OCI-LY7 (cell line): ENCODE results near the gene ZMYND8. TPM values are rescaled to one million over a fixed set of nuclear protein-coding genes. Genes with fewer than 3 reads are reported as not detected.
"Not testable (repeated sequence)": the region's sequence is repeated elsewhere in the genome, so short reads cannot be mapped to it uniquely, and the experiment has no call there.

ENCODE experiments used
- BruUV-seq: library from RNA; stranded (reverse); fragments of 400-500 nt; replicated peaks from 2 replicates; lab custom pipeline; 2021; lab: Mats Ljungman, UMichigan
- CTCF ChIA-PET: fragments of 300-600 bp; sonication (Branson Sonifier 250); formaldehyde crosslinking; loops from one replicate; lab custom pipeline; 2022; ENCODE audit warnings: antibody characterized with exemption; ENCODE audit not compliant: unreplicated experiment; lab: Charles Lee
- POLR2A ChIA-PET: fragments of 300-600 bp; sonication (Branson Sonifier 250); formaldehyde crosslinking; loops from one replicate; lab custom pipeline; 2022; ENCODE audit warnings: antibody characterized with exemption; lab: Charles Lee
- DNase-seq: peaks from one replicate; pipeline ENCODE4 v3.0.0-alpha.2; 2015; ENCODE audit warnings: low spot score
- H2AFZ ChIP-seq: fragments of 200-600 bp; sonication (generic), shearing (Covaris generic); 2 replicates; pipeline ENCODE4 v1.6.1; 2014; ENCODE audit warnings: mild to moderate bottlenecking, antibody characterized with exemption, low read length, moderate library complexity
- H3K27ac ChIP-seq: fragments of 200-600 bp; sonication (generic); 2 replicates; pipeline ENCODE4 v1.5.1; 2014; ENCODE audit warnings: mixed run types, low read depth, mild to moderate bottlenecking, moderate library complexity, low read length, inconsistent platforms; ENCODE audit not compliant: poor library complexity, severe bottlenecking
- H3K36me3 ChIP-seq: fragments of 200-600 bp; sonication (generic); 2 replicates; pipeline ENCODE4 v1.6.1; 2014; ENCODE audit warnings: mild to moderate bottlenecking, antibody characterized with exemption, low read length, moderate library complexity, mixed read lengths; ENCODE audit not compliant: insufficient read depth
- H3K4me1 ChIP-seq: fragments of 200-600 bp; sonication (generic); 2 replicates; pipeline ENCODE4 v1.5.1; 2014; ENCODE audit warnings: mild to moderate bottlenecking, low read length; ENCODE audit not compliant: insufficient read depth, poor library complexity, severe bottlenecking
- H3K4me2 ChIP-seq: fragments of 200-600 bp; sonication (generic); 2 replicates; pipeline ENCODE4 v1.6.1; 2014; ENCODE audit warnings: mild to moderate bottlenecking, low read length
- H3K4me3 ChIP-seq: fragments of 200-600 bp; sonication (generic); 2 replicates; pipeline ENCODE4 v1.5.1; 2014; ENCODE audit warnings: mild to moderate bottlenecking, low read depth, low read length; ENCODE audit not compliant: poor library complexity, severe bottlenecking
- H3K79me2 ChIP-seq: fragments of 200-600 bp; sonication (generic); 2 replicates; pipeline ENCODE4 v1.6.1; 2016; ENCODE audit warnings: low read depth, mild to moderate bottlenecking, low read length, moderate library complexity, mixed read lengths; ENCODE audit not compliant: insufficient read depth
- H3K9me2 ChIP-seq: fragments of 200-600 bp; sonication (generic); 2 replicates; pipeline ENCODE4 v1.6.1; 2016; ENCODE audit warnings: mild to moderate bottlenecking, low read length, mixed read lengths; ENCODE audit not compliant: insufficient read depth
- H3K9me3 ChIP-seq: fragments of 200-600 bp; sonication (generic); 2 replicates; pipeline ENCODE4 v1.6.1; 2014; ENCODE audit warnings: mild to moderate bottlenecking, mixed run types, low read length, mixed read lengths
- H4K20me1 ChIP-seq: fragments of 200-600 bp; sonication (generic); 2 replicates; pipeline ENCODE4 v1.6.1; 2014; ENCODE audit warnings: mild to moderate bottlenecking, antibody characterized with exemption, low read length, moderate library complexity, mixed read lengths; ENCODE audit not compliant: insufficient read depth
- EZH2phosphoT487 ChIP-seq: fragments of 200-600 bp; sonication (generic); IDR thresholded peaks from 2 replicates; pipeline ENCODE4 v1.6.1; 2018; ENCODE audit warnings: low read depth, borderline replicate concordance, mild to moderate bottlenecking, mixed run types, antibody characterized with exemption, low read length, moderate library complexity, mixed read lengths
- intact Hi-C: fragments of 100-400 bp; cut with micrococcal nuclease; formaldehyde crosslinking; loops from one replicate; pipeline ENCODE4 v1.10.0; 2022; ENCODE audit not compliant: unreplicated experiment
- total RNA-seq, 2 experiments: library from RNA; depleted of rRNA in 1 of 2; stranded (reverse); fragments of >200 nt in 1 of 2; shearing (Covaris generic) in 1 of 2; gene quantifications; 2 replicates each; pipeline ENCODE4 v1.2.3, GENCODE V29; 2014 to 2022
- TF ChIP-seq, protein P1 (sequence below): fragments of 200-600 bp; sonication (generic); conservative IDR thresholded peaks from 2 replicates; pipeline ENCODE4 v1.5.1; 2014; ENCODE audit warnings: mild to moderate bottlenecking, antibody characterized with exemption, low read length, moderate library complexity, mixed read lengths

ZMYND8 gene
- total RNA-seq, 2 experiments from 2014 or later, result 30.4 to 69.1 TPM

DNA sequence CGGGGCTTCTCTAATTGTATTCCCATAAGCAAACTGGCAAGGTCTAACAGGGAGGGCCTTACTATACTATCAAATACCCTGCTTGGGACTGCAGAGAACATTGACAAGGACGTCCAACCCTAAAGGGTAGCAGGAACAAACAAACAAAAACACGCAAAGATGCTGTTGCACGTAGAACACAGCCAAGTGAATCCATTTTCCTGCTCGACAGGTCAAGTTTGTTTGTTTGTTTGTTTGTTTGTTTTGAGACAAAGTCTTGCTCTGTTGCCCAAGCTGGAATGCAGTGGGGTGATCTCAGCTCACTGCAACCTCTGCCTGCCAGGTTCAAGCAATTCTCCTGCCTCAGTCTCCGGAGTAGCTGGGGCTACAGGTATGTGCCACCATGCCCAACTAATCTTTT lies 91.3 kb downstream of the ZMYND8 start:
- H3K79me2 ChIP-seq, result peaks cover 75% of the 10 kb centered on the region
- ChIA-PET CTCF (interaction anchor here (0.5 kb wide), 1 partner anchor 87 kb away, joined by 3 read pairs; no protein-coding TSS in a partner anchor), POLR2A (interaction anchor here (0.5 kb wide), 1 partner anchor 1669 kb away, joined by 3 read pairs; no protein-coding TSS in a partner anchor)
- H4K20me1 ChIP-seq, result no peaks in the 10 kb centered on the region
- H3K9me2 ChIP-seq, result no peaks in the 10 kb centered on the region
- peaks cover 92% of the 10 kb centered on the region for H3K4me1 ChIP-seq
- no peak overlapping the region for H3K4me3 ChIP-seq
- intact Hi-C loops, result no loop called here
- H3K4me2 ChIP-seq, result no peak overlapping the region
- no peak overlapping the region for H2AFZ ChIP-seq
- H3K9me3 ChIP-seq, result no peaks in the 10 kb centered on the region
- DNase-seq, result no peak
- H3K27ac ChIP-seq, result peak overlapping the region; percentile 33
- no TSS peak for BruUV-seq
- peaks cover 81% of the 10 kb centered on the region for H3K36me3 ChIP-seq
- TF ChIP-seq, protein P1, sequence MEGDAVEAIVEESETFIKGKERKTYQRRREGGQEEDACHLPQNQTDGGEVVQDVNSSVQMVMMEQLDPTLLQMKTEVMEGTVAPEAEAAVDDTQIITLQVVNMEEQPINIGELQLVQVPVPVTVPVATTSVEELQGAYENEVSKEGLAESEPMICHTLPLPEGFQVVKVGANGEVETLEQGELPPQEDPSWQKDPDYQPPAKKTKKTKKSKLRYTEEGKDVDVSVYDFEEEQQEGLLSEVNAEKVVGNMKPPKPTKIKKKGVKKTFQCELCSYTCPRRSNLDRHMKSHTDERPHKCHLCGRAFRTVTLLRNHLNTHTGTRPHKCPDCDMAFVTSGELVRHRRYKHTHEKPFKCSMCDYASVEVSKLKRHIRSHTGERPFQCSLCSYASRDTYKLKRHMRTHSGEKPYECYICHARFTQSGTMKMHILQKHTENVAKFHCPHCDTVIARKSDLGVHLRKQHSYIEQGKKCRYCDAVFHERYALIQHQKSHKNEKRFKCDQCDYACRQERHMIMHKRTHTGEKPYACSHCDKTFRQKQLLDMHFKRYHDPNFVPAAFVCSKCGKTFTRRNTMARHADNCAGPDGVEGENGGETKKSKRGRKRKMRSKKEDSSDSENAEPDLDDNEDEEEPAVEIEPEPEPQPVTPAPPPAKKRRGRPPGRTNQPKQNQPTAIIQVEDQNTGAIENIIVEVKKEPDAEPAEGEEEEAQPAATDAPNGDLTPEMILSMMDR, result no peak
- no peak for TF ChIP-seq EZH2phosphoT487

DNA sequence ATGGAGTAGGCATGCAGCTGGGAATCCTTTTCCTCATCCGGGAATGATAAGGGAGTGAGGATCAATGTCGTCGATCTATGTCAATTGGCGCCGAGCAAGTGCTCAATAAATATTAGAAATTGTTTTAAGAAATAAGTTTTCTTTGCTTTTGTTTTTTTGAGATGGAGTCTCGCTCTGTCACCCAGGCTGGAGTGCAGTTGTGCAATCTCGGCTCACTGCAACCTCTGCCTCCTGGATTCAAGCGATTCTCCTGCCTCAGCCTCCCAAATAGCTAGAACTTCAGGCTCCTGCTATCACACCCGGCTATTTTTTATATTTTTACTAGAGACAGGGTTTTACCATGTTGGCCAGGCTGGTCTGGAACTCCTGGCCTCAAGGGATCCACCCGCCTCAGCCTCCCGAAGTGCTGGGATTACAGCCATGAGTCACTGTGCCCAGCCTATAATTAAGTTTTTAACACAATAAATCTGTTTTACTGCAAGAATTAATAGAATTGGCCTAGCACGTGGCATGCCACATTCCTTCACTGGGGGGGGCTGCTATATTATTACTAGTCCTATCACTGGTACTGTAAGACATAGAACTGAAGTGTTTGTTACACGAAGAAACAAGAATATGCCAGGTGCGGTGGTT lies 92.2 kb downstream of the ZMYND8 start:
- intact Hi-C loops, CTCF ChIA-PET, H2AFZ ChIP-seq, BruUV-seq, DNase-seq, H3K9me2 ChIP-seq, H4K20me1 ChIP-seq, H3K9me3 ChIP-seq: not testable (repeated sequence)
- Histone ChIP-seq H3K4me3 (peak overlapping the region; percentile 62), H3K4me1 (peaks cover 95% of the 10 kb centered on the region), H3K4me2 (peak overlapping the region; percentile 96), H3K79me2 (peaks cover 75% of the 10 kb centered on the region), H3K27ac (peak overlapping the region; percentile 99), H3K36me3 (peaks cover 82% of the 10 kb centered on the region)
- POLR2A ChIA-PET, result interaction anchor here (0.8 to 2.8 kb wide), 2 partner anchors 9 to 149 kb away, joined by 3 to 15 read pairs; no protein-coding TSS in a partner anchor

DNA sequence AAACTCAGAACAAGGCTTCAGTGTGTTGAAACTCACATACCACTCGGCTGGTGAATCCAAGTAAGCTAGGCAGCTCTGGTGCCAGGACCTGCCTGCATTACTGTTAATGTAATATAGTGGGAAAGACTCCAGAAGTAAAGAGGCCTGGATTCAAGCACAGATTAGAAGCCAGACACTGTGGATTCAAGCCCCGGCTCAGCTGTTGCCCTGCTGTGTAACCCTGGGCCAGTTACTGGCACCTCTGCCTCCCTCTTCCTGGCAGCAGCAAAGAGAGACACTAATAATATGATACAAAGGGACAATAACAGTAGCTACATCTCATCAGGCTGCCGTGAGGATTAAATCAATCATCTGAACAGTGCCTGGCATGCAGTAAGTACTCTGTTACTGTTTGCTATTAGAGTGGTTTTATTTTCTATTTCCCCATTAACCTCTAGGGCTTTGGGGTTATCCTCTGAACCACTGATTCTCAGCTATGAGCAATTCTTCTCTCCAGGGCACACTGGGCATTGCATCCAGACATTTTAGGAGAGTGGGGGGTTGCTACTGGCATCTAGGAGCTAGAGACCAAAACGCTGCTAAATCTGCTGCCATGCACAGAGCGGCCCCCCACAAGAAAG lies 92.9 kb downstream of the ZMYND8 start:
- H3K4me1 ChIP-seq, result peaks cover 95% of the 10 kb centered on the region
- POLR2A ChIA-PET, result interaction anchor here (0.6 to 2.8 kb wide), 3 partner anchors 10 to 149 kb away, joined by 3 to 15 read pairs (median 7); no protein-coding TSS in a partner anchor

More for the DNA sequence above, 92.9 kb downstream of the ZMYND8 start:
- no TSS peak for BruUV-seq
- TF ChIP-seq, protein P1, result no peak
- peak overlapping the region; percentile 99 for H3K27ac ChIP-seq
- no peaks in the 10 kb centered on the region for H3K9me2 ChIP-seq
- H4K20me1 ChIP-seq, result no peaks in the 10 kb centered on the region
- H3K9me3 ChIP-seq, result no peaks in the 10 kb centered on the region
- intact Hi-C loops, result loop anchor here (2.0 kb wide), 1 partner anchor 93 kb away; the partner anchor contains the start of gene ZMYND8
- CTCF ChIA-PET, result interaction anchor here (2.6 kb wide), 1 partner anchor 8 kb away, joined by 11 read pairs; no protein-coding TSS in a partner anchor
- H3K4me2 ChIP-seq, result peak overlapping the region; percentile 96
- H2AFZ ChIP-seq, result no peak overlapping the region
- peak; percentile 30 for DNase-seq
- peak overlapping the region; percentile 62 for H3K4me3 ChIP-seq
- H3K36me3 ChIP-seq, result peaks cover 82% of the 10 kb centered on the region
- H3K79me2 ChIP-seq, result peaks cover 75% of the 10 kb centered on the region
